Gastrocnemius medialis (tissue), 4 donors: ENCODE measurements around the gene SLC39A11. TPM values are rescaled to one million over a fixed set of nuclear protein-coding genes. Genes with fewer than 3 reads are reported as not detected.

Experiments
- ATAC-seq, 2 donors: fragments of 150-250 bp; one replicate each; pipeline ENCODE4 v1.9.1; 2016
- DNase-seq, 2 donors: peaks; one replicate each; pipeline ENCODE4 v3.0.0-alpha.2; 2019
- H3K27ac ChIP-seq, 4 donors: fragments of 200-600 bp; sonication (generic); 1 replicate in 1 of 4; 2 replicates in 3 of 4; pipeline ENCODE4 v1.5.1; 2016 to 2018; ENCODE audit warnings: mild to moderate bottlenecking in 2 of 4, moderate library complexity in 1 of 4
- H3K27me3 ChIP-seq, 3 donors: fragments of 200-600 bp; sonication (generic) in 2 of 3; 1 replicate in 1 of 3; 2 replicates in 2 of 3; pipeline versions ENCODE4 v1.5.1 to v1.6.0; 2016 to 2019; ENCODE audit warnings: mild to moderate bottlenecking in 1 of 3, moderate library complexity in 1 of 3
- H3K36me3 ChIP-seq, 2 donors: fragments of 200-600 bp; sonication (generic) in 1 of 2; one replicate each; pipeline ENCODE4 v1.5.1; 2017 to 2018
- H3K4me1 ChIP-seq, 2 donors: fragments of 200-600 bp; sonication (generic) in 1 of 2; one replicate each; pipeline ENCODE4 v1.5.1; 2016 to 2017; ENCODE audit warnings: mild to moderate bottlenecking in 2 of 2
- H3K4me3 ChIP-seq, 4 donors: fragments of 200-600 bp; sonication (generic) in 3 of 4; 1 replicate in 1 of 4; 2 replicates in 3 of 4; pipeline ENCODE4 v1.5.1; 2016 to 2019; ENCODE audit warnings: mild to moderate bottlenecking in 2 of 4
- H3K9me3 ChIP-seq, 3 donors: fragments of 200-600 bp; sonication (generic) in 2 of 3; 1 replicate in 1 of 3; 2 replicates in 2 of 3; pipeline ENCODE4 v1.5.1; 2016 to 2019
- POLR2A ChIP-seq, 2 donors: fragments of 450-650 bp; IDR thresholded peaks; one replicate each; pipeline ENCODE4 v1.6.1; 2017; ENCODE audit warnings: antibody characterized with exemption in 2 of 2, mild to moderate bottlenecking in 2 of 2, moderate library complexity in 2 of 2
- in situ Hi-C, 4 donors: fragments of 200-750 bp; cut with MboI; loops; one replicate each; pipeline versions ENCODE4 v1.15.0 to v1.8.0; 2017; ENCODE audit warnings: low sequenced_read_pairs in 4 of 4
- intact Hi-C: fragments of 100-400 bp; cut with DNase I; formaldehyde crosslinking; loops from one replicate; pipeline ENCODE4 v1.15.1; 2023; ENCODE audit warnings: low total_unique reads
- total RNA-seq, 4 donors: library from RNA; depleted of rRNA; stranded (reverse); fragments of >200 nt; gene quantifications; one replicate each; pipeline versions ENCODE4 v1.1.0 to v1.2.3, GENCODE V29; 2016
- TF ChIP-seq, protein P1 (sequence below), 5 experiments: fragments of 450-650 bp in 3 of 5; fragments of 200-600 bp in 2 of 5; sonication (generic) in 2 of 5; IDR thresholded peaks in 4 of 5; conservative IDR thresholded peaks in 1 of 5; 1 replicate in 4 of 5; 2 replicates in 1 of 5; pipeline ENCODE4 v1.5.1; 2016 to 2019; ENCODE audit warnings: antibody characterized with exemption in 5 of 5, mild to moderate bottlenecking in 3 of 5, moderate library complexity in 3 of 5

The SLC39A11 gene
- total RNA-seq, 4 donors from 2014 or later, result 7.6 to 28.4 (median 10.7) TPM

DNA sequence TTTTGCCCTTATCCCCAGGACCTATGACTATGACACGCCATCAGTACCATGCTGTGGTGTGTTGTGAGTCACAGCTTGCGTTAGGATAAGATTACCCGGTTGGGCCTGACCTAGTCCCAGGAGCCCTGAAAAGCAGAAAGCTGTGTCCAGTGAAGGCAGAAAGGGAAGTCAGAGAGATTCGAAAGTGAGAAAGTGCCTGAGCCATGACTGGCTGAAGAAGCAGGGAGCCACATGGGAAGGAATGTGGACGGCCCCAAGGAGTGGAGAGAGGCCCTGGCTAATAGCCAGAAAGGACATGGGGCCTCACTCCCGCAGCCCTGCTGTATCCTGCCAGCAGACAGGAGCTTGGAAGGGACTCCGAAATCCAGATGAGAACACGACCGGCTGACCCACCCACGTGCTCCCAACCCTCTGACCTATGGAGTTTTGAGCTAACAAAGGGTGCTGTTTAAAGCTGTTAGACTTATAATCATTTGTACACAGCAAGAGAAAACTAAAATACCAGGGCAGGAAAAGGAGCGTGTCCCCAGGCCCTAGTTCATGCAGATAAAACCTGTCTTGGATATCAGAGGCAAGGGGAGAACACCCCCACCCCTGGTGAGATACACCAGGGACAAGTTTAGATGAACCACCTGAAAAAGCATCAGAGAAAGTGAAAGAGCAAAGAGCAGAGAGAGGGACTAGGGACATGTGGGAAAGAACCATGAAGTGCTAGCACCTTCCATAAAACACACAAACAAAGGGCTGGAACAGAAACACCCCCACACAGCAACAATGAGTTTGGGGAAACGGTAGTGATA is 115.3 kb downstream of the SLC39A11 start:
- TF ChIP-seq POLR2A (IDR thresholded peaks at IDR 0.05), result no peak
- TF ChIP-seq, protein P1, sequence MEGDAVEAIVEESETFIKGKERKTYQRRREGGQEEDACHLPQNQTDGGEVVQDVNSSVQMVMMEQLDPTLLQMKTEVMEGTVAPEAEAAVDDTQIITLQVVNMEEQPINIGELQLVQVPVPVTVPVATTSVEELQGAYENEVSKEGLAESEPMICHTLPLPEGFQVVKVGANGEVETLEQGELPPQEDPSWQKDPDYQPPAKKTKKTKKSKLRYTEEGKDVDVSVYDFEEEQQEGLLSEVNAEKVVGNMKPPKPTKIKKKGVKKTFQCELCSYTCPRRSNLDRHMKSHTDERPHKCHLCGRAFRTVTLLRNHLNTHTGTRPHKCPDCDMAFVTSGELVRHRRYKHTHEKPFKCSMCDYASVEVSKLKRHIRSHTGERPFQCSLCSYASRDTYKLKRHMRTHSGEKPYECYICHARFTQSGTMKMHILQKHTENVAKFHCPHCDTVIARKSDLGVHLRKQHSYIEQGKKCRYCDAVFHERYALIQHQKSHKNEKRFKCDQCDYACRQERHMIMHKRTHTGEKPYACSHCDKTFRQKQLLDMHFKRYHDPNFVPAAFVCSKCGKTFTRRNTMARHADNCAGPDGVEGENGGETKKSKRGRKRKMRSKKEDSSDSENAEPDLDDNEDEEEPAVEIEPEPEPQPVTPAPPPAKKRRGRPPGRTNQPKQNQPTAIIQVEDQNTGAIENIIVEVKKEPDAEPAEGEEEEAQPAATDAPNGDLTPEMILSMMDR (IDR thresholded peaks at IDR 0.05 in 4 of 5, conservative IDR thresholded peaks at IDR 0.05 in 1 of 5), result no peak
- ATAC-seq, result peak; percentile 36 to 60
- peak overlapping the region in 1 of 4 donors; percentile 26 for H3K27ac ChIP-seq
- H3K27me3 ChIP-seq, result no peaks in the 10 kb centered on the region
- DNase-seq, result peak; percentile 4 to 23
- in situ Hi-C loops (loop anchor here in 2 of 4 donors (10.0 to 25.0 kb wide), 3 partner anchors 58 to 160 kb away; no protein-coding TSS in a partner anchor), intact Hi-C loops (no loop called here)
- H3K36me3 ChIP-seq, result peaks cover 0 to 3% of the 10 kb centered on the region in 2 donors
- H3K4me3 ChIP-seq, result no peak overlapping the region
- H3K9me3 ChIP-seq, result no peaks in the 10 kb centered on the region
- peaks cover 0 to 17% of the 10 kb centered on the region in 2 donors for H3K4me1 ChIP-seq

GRCh38 chr17:72975509-72975908 is 117.0 kb downstream of the SLC39A11 start:
- H3K27me3 ChIP-seq, result no peaks in the 10 kb centered on the region
- peaks cover 0 to 3% of the 10 kb centered on the region in 2 donors for H3K36me3 ChIP-seq
- ATAC-seq, result no peak
- no peak overlapping the region for H3K4me3 ChIP-seq
- TF ChIP-seq POLR2A (IDR thresholded peaks at IDR 0.05), result no peak
- TF ChIP-seq, protein P1 (IDR thresholded peaks at IDR 0.05 in 4 of 5, conservative IDR thresholded peaks at IDR 0.05 in 1 of 5), result no peak
- in situ Hi-C loops (loop anchor here in 2 of 4 donors (10.0 to 25.0 kb wide), 3 partner anchors 59 to 162 kb away; no protein-coding TSS in a partner anchor), intact Hi-C loops (no loop called here)
- H3K9me3 ChIP-seq, result no peaks in the 10 kb centered on the region
- no peak for DNase-seq
- H3K4me1 ChIP-seq, result peaks cover 0 to 17% of the 10 kb centered on the region in 2 donors
- H3K27ac ChIP-seq, result no peak overlapping the region

DNA sequence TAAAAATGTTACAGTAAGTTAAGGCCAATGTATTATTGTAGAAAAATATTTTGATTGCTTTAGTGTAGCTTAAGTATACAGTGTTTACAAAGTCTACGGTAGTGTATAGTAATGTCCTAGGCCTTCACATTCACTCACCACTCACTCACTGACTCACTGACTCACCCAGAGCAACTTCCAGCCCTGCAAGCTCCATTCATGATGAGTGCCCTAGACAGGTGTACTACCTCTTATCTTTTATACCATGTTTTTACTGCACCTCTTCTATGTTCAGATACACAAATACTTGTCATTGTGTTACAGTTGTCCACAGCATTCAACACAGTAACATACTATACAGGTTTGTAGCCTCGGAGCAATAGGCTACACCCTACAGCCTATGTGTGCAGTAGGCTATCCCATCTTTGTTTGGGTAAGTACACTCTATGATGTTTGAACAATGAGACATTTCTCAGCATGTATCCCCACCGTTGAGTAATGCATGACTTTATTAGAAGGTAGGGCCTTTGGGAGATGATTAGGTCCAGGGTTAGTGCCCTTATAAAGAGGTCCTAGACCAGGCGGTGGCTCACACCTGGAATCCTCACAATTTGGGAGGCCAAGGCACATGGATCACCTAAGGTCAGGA is 117.8 kb downstream of the SLC39A11 start:
- intact Hi-C loops (no loop called here), in situ Hi-C loops (loop anchor here in 2 of 4 donors (10.0 to 25.0 kb wide), 3 partner anchors 60 to 163 kb away; no protein-coding TSS in a partner anchor)
- TF ChIP-seq, protein P1 (IDR thresholded peaks at IDR 0.05 in 4 of 5, conservative IDR thresholded peaks at IDR 0.05 in 1 of 5), result no peak
- TF ChIP-seq POLR2A (IDR thresholded peaks at IDR 0.05), result no peak
- peaks cover 0 to 17% of the 10 kb centered on the region in 2 donors for H3K4me1 ChIP-seq
- no peaks in the 10 kb centered on the region for H3K27me3 ChIP-seq
- DNase-seq (no peak), ATAC-seq (no peak)
- peaks cover 0 to 3% of the 10 kb centered on the region in 2 donors for H3K36me3 ChIP-seq
- no peak overlapping the region for H3K27ac ChIP-seq
- H3K9me3 ChIP-seq, result no peaks in the 10 kb centered on the region
- H3K4me3 ChIP-seq, result no peak overlapping the region

DNA sequence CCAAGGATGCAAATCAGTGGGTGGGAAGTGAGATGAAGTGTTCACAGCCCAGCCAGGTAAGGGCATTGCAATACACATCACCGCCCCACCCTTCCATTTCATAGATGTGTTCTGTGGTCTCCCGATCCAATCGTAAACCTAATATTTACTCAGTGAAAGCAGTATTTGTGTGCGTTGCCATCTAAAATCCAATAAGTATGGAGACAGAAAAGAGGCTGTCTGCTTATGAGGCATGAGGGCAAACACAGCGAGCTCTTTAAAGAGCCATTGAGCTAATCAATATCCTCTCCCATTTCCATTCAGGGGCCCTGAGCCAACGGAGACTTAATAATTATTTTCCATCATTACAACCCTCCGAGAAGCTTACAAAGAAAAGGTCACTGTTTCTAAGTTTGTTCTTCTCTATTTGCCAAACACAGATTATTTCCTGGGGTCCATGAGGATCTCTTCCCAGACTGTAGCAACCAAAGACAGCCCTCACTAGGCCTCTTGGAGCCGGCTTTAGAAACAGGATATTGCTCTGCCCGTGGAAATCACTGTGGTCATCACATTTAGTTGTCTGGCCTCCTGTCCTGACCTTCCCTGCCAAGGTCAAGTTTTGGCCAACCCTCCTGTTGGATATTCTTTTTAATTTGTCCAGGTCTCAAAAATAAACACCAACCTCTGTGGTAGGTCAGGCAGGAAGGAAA is 120.1 kb downstream of the SLC39A11 start:
- no peak overlapping the region for H3K4me3 ChIP-seq
- no peaks in the 10 kb centered on the region for H3K9me3 ChIP-seq
- H3K27me3 ChIP-seq, result no peaks in the 10 kb centered on the region
- in situ Hi-C loops, result loop anchor here in 2 of 4 donors (10.0 kb wide), 2 partner anchors 58 to 62 kb away; no protein-coding TSS in a partner anchor
- intact Hi-C loops, result no loop called here
- no peak overlapping the region for H3K27ac ChIP-seq
- peaks cover 0 to 3% of the 10 kb centered on the region in 2 donors for H3K36me3 ChIP-seq
- no peak for ATAC-seq
- no peak for DNase-seq
- H3K4me1 ChIP-seq, result peaks cover 0 to 9% of the 10 kb centered on the region in 2 donors
- no peak for TF ChIP-seq POLR2A (IDR thresholded peaks at IDR 0.05)
- TF ChIP-seq, protein P1 (IDR thresholded peaks at IDR 0.05 in 4 of 5, conservative IDR thresholded peaks at IDR 0.05 in 1 of 5), result no peak
